ENCODE data around the gene DHDH.

Gene DHDH

DNA sequence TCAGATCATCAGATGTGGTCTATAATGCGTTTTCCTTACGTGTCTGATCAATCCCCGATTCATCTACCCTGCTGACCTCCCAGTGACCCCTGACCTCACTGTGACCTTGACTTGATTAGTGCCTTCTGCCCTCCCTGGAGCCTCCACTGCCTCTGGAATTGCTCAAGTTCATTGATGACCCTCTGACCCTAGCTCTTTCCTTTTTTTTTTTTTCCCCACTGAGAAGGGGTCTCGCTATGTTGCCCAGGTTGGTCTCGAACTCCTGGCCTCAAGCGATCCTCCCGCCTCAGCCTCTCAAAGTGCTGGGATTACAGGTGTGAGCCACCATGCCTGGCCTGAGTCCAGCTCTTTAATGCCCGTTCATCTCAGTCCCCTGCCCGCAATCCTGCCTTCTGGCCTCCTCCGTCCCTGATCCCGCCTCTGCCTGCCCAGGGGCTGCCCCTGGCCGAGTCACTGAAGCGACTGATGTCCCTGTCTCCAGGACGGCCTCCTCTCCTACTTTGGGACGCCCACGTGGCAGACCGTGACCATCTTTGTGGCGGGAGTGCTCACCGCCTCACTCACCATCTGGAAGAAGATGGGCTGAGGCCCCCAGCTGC, 27.7 kb downstream of the DHDH start:
- Histone ChIP-seq H3K4me3 (ENCODE audit: insufficient read depth, low read depth, low read length, poor library complexity, severe bottlenecking) (no peak overlapping the region), H3K27ac (ENCODE audit: insufficient read depth, low read length, poor library complexity, severe bottlenecking) (no peak overlapping the region), H3K27me3 (replicated peaks; ENCODE audit: control insufficient read depth, insufficient read depth, low read length, poor library complexity, severe bottlenecking) (no peaks in the 10 kb centered on the region), H3K36me3 (ENCODE audit: control insufficient read depth, insufficient read depth, low read length) (peaks cover 1% of the 10 kb centered on the region), H3K4me1 (ENCODE audit: control insufficient read depth, insufficient read depth, low read length, poor library complexity, severe bottlenecking) (peaks cover 41% of the 10 kb centered on the region), H3K9me3 (ENCODE audit: control insufficient read depth, low read length) (no peaks in the 10 kb centered on the region)
- no peak for DNase-seq

DNA sequence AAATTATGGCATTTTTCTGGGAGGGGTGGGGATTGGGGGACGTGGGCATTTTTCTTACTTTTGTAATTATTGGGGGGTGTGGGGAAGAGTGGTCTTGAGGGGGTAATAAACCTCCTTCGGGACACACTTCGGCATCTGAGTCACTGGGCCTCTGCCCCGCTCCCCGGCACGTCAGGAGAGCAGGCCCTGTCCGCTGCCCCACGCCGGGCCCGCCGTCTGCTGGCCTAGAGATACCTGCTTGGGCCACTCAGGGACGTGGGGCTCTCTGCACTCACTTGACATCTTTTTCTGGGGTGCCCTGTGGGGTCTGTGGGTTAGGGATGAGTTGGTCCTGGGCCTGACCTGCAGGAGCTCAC, 28.2 kb downstream of the DHDH start:
- H3K4me3 ChIP-seq (ENCODE audit: insufficient read depth, low read depth, low read length, poor library complexity, severe bottlenecking): no peak overlapping the region
- no peak for DNase-seq
- H3K36me3 ChIP-seq (ENCODE audit: control insufficient read depth, insufficient read depth, low read length): peaks cover 6% of the 10 kb centered on the region
- H3K4me1 ChIP-seq (ENCODE audit: control insufficient read depth, insufficient read depth, low read length, poor library complexity, severe bottlenecking): peaks cover 46% of the 10 kb centered on the region
- H3K27ac ChIP-seq (ENCODE audit: insufficient read depth, low read length, poor library complexity, severe bottlenecking): no peak overlapping the region
- H3K9me3 ChIP-seq (ENCODE audit: control insufficient read depth, low read length): no peaks in the 10 kb centered on the region
- no peaks in the 10 kb centered on the region for H3K27me3 ChIP-seq (replicated peaks; ENCODE audit: control insufficient read depth, insufficient read depth, low read length, poor library complexity, severe bottlenecking)

DNA sequence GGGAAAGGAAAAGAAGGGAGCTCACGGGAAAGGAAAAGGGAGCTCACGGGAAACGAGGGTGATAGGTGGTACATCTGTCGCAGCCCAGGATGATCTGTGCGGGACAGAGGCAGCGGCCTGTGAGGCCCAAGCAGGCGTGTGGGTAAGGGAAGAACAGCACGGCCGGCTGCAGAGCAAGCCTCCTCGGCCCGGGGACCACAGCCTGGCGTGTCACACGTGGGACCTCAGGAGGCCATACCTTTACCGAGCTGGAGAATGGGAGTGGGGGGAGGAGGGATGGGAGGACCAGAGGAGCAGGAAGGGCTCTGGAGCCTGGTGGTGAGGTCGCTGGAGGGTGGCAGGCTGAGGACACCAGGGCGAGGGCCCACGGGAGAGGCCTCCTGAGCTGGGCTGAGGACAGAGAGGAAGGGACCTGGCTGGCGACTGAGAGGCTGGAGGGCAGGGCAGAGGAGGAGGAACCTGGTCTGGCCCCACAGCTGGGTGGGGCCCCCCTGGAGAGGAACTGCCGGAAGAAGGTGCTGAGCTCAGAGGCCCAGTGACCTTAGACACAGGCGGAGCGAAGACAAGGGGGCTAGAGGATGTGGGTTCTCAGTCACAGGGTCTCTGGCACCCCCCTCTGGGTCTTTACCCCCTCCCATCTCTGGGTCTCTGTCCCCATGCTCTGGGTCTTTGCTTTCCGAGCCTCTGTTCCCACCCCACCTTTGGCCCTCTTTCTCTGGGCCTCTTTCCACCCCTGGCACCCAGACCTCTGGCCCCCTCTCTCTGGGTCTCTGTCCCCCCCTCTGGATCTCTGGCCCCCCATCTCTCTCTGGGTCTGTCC, 28.7 kb downstream of the DHDH start:
- DNase-seq: no peak
- no peaks in the 10 kb centered on the region for H3K27me3 ChIP-seq (replicated peaks; ENCODE audit: control insufficient read depth, insufficient read depth, low read length, poor library complexity, severe bottlenecking)
- peak overlapping the region; percentile 62 for H3K27ac ChIP-seq (ENCODE audit: insufficient read depth, low read length, poor library complexity, severe bottlenecking)
- no peaks in the 10 kb centered on the region for H3K9me3 ChIP-seq (ENCODE audit: control insufficient read depth, low read length)
- peaks cover 47% of the 10 kb centered on the region for H3K4me1 ChIP-seq (ENCODE audit: control insufficient read depth, insufficient read depth, low read length, poor library complexity, severe bottlenecking)
- no peak overlapping the region for H3K4me3 ChIP-seq (ENCODE audit: insufficient read depth, low read depth, low read length, poor library complexity, severe bottlenecking)
- H3K36me3 ChIP-seq (ENCODE audit: control insufficient read depth, insufficient read depth, low read length): peaks cover 12% of the 10 kb centered on the region

DNA sequence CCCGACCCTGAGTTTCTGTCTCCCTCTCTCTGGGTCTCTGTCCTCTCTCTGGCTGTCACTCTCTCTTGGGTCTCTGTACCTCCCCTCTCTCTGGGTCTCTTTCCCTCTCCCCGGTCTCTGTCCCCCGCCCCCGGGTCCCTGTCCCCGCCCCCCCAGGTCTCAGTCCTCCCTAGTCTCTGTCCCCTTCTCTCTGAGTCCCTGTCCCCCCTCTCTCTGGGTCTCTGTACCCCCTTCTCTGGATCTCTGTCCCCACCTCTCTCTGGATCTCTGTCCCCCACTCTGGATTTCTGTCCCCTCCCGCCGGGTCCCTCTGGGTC, 29.3 kb downstream of the DHDH start:
- Histone ChIP-seq H3K4me1 (ENCODE audit: control insufficient read depth, insufficient read depth, low read length, poor library complexity, severe bottlenecking) (peaks cover 47% of the 10 kb centered on the region), H3K27ac (ENCODE audit: insufficient read depth, low read length, poor library complexity, severe bottlenecking) (peak overlapping the region; percentile 62), H3K27me3 (replicated peaks; ENCODE audit: control insufficient read depth, insufficient read depth, low read length, poor library complexity, severe bottlenecking) (no peaks in the 10 kb centered on the region), H3K9me3 (ENCODE audit: control insufficient read depth, low read length) (no peaks in the 10 kb centered on the region), H3K4me3 (ENCODE audit: insufficient read depth, low read depth, low read length, poor library complexity, severe bottlenecking) (no peak overlapping the region), H3K36me3 (ENCODE audit: control insufficient read depth, insufficient read depth, low read length) (peaks cover 16% of the 10 kb centered on the region)
- DNase-seq: no peak

DNA sequence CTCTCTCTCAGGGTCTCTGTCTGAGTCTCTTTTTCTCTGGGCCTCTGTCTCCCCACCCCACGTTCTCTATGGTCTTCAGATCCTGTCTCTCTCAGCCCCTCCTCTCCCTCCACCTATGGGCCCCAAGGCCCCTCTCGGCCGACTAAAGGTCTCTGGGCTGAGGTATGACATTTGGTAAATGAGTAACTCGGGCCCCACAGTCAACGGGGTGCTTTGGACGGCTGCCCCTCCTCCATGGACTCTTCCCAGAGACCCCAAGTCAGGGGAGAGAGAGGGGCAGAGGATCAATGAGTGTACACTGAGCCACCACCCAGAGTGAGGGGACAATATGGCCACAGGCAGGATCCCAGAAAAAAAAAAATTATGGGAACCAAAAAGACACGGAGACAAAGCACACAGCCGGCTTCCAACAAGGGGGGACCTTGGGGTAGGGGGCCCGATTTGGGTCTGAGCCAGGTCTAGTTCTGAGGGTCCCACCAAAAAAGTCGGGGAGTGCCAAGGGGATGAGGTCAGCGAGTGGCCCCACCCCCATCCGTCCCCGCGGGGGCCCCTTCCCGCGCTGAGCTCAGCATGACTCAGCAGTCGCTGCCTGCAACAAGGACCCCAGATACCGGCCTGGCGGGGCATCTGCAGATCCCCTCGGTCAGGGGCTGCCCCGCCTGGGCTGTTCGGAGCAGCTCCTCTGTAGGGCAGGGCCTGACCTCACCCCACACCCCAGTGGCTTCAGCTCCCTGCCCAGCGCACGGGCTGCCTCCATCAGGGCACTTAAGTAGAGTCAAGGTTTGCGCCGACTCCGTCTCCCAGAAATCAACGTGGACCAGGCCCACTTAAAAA, 30.1 kb downstream of the DHDH start:
- DNase-seq: peak; percentile 23 to 36 (median 36)
- Histone ChIP-seq H3K9me3 (ENCODE audit: control insufficient read depth, low read length) (no peaks in the 10 kb centered on the region), H3K27ac (ENCODE audit: insufficient read depth, low read length, poor library complexity, severe bottlenecking) (peak overlapping the region; percentile 62), H3K4me3 (ENCODE audit: insufficient read depth, low read depth, low read length, poor library complexity, severe bottlenecking) (peak overlapping the region; percentile 2), H3K36me3 (ENCODE audit: control insufficient read depth, insufficient read depth, low read length) (peaks cover 21% of the 10 kb centered on the region), H3K27me3 (replicated peaks; ENCODE audit: control insufficient read depth, insufficient read depth, low read length, poor library complexity, severe bottlenecking) (no peaks in the 10 kb centered on the region), H3K4me1 (ENCODE audit: control insufficient read depth, insufficient read depth, low read length, poor library complexity, severe bottlenecking) (peaks cover 47% of the 10 kb centered on the region)

DNA sequence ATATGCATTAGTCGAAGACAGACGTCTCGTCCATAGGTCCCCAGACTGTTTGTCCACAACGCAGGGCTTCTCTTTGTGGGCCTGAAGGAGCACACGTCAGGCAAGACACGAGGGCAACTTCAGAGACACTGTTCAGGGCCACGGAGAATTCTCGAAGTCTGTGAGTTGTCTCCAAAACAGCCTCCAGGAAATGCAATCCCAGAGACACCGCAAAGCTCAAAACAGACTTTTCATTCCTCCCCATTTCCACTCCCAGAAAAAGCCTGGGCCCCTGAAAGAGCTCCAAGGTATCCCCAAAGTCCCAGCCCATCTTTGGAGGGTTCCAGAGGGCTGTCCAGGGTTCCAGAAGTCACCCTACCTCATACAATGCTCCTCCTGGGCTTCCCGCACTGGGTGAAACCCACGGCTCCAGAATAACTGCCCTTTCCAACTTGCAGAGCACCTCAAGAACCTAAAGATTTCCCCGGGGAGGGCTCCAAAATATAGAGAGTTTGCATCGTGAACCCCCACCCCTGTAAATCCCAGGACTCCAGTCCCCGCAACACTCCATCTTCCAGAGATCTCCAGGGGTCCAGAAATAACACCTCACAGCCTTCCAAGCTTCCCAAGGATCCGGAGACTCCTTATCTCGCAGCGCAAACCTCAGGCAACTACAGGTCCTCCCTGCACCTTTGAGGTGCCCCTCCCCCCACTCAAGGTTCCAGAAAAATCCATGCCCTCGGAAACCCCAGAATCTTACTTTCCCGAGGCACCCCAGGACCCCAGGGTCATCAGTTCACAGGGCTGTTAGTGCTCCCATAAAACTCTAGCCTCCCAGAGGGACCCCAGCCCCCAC, 30.9 kb downstream of the DHDH start:
- no peaks in the 10 kb centered on the region for H3K9me3 ChIP-seq (ENCODE audit: control insufficient read depth, low read length)
- peaks cover 47% of the 10 kb centered on the region for H3K4me1 ChIP-seq (ENCODE audit: control insufficient read depth, insufficient read depth, low read length, poor library complexity, severe bottlenecking)
- H3K4me3 ChIP-seq (ENCODE audit: insufficient read depth, low read depth, low read length, poor library complexity, severe bottlenecking): peak overlapping the region; percentile 71
- no peak for DNase-seq
- H3K27me3 ChIP-seq (replicated peaks; ENCODE audit: control insufficient read depth, insufficient read depth, low read length, poor library complexity, severe bottlenecking): no peaks in the 10 kb centered on the region
- H3K27ac ChIP-seq (ENCODE audit: insufficient read depth, low read length, poor library complexity, severe bottlenecking): peak overlapping the region; percentile 62
- H3K36me3 ChIP-seq (ENCODE audit: control insufficient read depth, insufficient read depth, low read length): peaks cover 28% of the 10 kb centered on the region

DNA sequence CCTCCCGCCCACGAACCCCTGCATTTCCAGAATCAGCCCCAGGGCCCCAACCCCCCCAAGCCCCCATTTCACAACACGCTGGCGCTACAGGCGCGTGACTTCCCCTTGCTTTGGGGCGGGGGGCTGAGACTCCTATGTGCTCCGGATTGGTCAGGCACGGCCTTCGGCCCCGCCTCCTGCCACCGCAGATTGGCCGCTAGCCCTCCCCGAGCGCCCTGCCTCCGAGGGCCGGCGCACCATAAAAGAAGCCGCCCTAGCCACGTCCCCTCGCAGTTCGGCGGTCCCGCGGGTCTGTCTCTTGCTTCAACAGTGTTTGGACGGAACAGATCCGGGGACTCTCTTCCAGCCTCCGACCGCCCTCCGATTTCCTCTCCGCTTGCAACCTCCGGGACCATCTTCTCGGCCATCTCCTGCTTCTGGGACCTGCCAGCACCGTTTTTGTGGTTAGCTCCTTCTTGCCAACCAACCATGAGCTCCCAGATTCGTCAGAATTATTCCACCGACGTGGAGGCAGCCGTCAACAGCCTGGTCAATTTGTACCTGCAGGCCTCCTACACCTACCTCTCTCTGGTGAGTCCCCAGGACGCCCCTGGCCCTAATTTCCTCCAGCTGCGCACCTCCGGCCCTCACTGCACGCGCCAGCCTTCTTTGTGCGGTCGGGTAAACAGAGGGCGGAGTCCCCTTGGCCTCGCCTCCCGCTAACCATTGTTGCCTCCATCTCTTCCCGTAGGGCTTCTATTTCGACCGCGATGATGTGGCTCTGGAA, 31.7 kb downstream of the DHDH start, which contains the start of gene FTL:
Gene FTL (plus strand): TSS at position 270 of the 766 bp plus-strand sequence. CDS start 199 bp downstream, at position 469.
- peaks cover 47% of the 10 kb centered on the region for H3K4me1 ChIP-seq (ENCODE audit: control insufficient read depth, insufficient read depth, low read length, poor library complexity, severe bottlenecking)
- no peaks in the 10 kb centered on the region for H3K27me3 ChIP-seq (replicated peaks; ENCODE audit: control insufficient read depth, insufficient read depth, low read length, poor library complexity, severe bottlenecking)
- DNase-seq: peak; percentile 75 to 81 (median 76)
- peak within 1 kb of the TSS; percentile 71 for H3K4me3 ChIP-seq (ENCODE audit: insufficient read depth, low read depth, low read length, poor library complexity, severe bottlenecking)
- peak within 1 kb of the TSS; percentile 73 for H3K27ac ChIP-seq (ENCODE audit: insufficient read depth, low read length, poor library complexity, severe bottlenecking)
- peaks cover 33% of the 10 kb centered on the region for H3K36me3 ChIP-seq (ENCODE audit: control insufficient read depth, insufficient read depth, low read length)
- no peaks in the 10 kb centered on the region for H3K9me3 ChIP-seq (ENCODE audit: control insufficient read depth, low read length)

DNA sequence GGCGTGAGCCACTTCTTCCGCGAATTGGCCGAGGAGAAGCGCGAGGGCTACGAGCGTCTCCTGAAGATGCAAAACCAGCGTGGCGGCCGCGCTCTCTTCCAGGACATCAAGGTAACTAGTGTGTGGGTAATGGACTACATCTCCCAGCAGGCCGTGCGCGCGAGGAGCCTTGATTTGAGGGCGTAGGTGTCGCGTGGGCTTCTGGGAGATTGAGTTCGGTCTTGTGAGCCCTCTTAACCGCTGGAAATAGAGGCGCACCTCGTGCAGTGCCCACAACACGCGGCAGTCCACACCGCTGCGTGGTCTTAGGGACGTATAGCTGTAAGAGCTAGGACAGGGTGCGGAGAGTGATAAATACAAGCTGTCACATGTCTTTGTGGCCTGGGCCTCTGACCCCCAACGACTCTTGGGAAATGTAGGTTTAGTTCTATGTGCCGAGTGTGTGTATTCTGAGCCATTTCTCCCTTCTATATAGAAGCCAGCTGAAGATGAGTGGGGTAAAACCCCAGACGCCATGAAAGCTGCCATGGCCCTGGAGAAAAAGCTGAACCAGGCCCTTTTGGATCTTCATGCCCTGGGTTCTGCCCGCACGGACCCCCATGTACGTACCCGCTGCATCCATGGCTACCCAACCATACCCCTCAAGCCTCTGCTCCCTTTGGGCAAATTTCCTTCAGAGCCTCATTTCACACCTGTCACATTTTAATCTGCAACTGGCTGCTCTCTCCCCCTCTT, 32.5 kb downstream of the DHDH start:
- H3K36me3 ChIP-seq (ENCODE audit: control insufficient read depth, insufficient read depth, low read length): peaks cover 39% of the 10 kb centered on the region
- peak overlapping the region; percentile 73 for H3K27ac ChIP-seq (ENCODE audit: insufficient read depth, low read length, poor library complexity, severe bottlenecking)
- no peaks in the 10 kb centered on the region for H3K27me3 ChIP-seq (replicated peaks; ENCODE audit: control insufficient read depth, insufficient read depth, low read length, poor library complexity, severe bottlenecking)
- DNase-seq: peak; percentile 74 to 85 (median 82)
- H3K4me1 ChIP-seq (ENCODE audit: control insufficient read depth, insufficient read depth, low read length, poor library complexity, severe bottlenecking): peaks cover 47% of the 10 kb centered on the region
- H3K4me3 ChIP-seq (ENCODE audit: insufficient read depth, low read depth, low read length, poor library complexity, severe bottlenecking): peak overlapping the region; percentile 71
- no peaks in the 10 kb centered on the region for H3K9me3 ChIP-seq (ENCODE audit: control insufficient read depth, low read length)
